ENCODE data around the gene JHY.

GRCh38 chr11:122893131-122893530 lies 10.6 kb downstream of the JHY start:
- TF ChIP-seq EZH2 (IDR thresholded peaks at IDR 0.05; ENCODE audit: low read depth, low read length, severe bottlenecking) = no peak
- TF ChIP-seq CTCF (IDR thresholded peaks at IDR 0.05; ENCODE audit: control extremely low read depth in 1 of 3, insufficient read depth in 1 of 3, low read depth in 1 of 3, low read length in 3 of 3) = no peak
- TF ChIP-seq POLR2A (IDR thresholded peaks at IDR 0.05; ENCODE audit: control extremely low read depth in 1 of 2, low read depth in 2 of 2, low read length in 2 of 2) = no peak
- TF ChIP-seq RNF2 (IDR thresholded peaks at IDR 0.05; ENCODE audit: borderline replicate concordance, low read depth, low read length, missing control alignments, poor library complexity, severe bottlenecking) = no peak
- TF ChIP-seq ATF2 (IDR thresholded peaks at IDR 0.05; ENCODE audit: low read length) = no peak
- no peak for TF ChIP-seq CHD2 (IDR thresholded peaks at IDR 0.05; ENCODE audit: low read length)

Data from H1 (cell line).